HG02571 (cell line): ENCODE data around the gene IQCM.
A peak's percentile ranks its signal among the peaks of the same experiment; 100 is the strongest.
"Not testable (repeated sequence)": the region's sequence is repeated elsewhere in the genome, so short reads cannot be mapped to it uniquely, and the experiment has no call there.

ENCODE experiments used
- ATAC-seq: cut with Tn5 transposase; IDR thresholded peaks from one replicate; pipeline ENCODE4 v1.9.1; 2021; ENCODE audit warnings: mild to moderate bottlenecking, moderate library complexity; ENCODE audit not compliant: unreplicated experiment

The IQCM gene

DNA sequence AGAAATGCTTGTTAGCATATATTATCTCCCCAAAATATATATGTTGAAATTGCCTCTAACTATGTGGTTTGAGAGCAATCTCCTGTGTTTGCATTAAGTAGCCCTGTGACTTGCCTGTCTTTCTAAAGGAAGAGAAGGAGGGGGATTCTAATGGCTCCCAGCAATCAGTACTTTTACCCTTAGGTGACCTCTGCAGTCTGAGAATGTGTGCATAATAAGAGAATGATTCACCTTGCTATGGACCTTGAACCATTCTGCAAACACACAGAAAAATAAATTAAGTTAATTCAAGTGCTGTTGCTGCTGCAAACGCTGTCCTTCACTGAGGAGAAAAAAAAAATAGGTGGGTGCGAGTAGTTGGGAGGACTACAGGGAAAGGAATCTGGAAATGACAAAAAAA lies 322.2 kb downstream of the IQCM start:
- ATAC-seq = no peak

DNA sequence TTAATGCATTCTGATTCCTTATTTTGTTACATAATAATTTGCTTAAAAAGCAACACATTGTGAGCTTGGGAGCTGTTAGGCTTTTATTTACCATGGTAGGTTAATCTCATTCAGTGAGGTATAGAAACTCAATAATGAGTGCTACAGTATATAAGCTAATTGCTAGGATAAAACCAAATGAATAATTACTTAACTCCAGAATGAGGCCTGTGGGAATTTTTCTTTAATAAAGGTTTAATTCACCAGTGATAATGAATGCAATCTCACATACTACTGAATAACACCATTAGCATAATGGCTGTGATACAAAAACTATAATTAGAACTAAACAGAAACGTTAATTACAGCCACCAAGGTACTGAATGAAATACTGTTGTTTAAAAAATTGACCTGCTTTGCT lies 326.3 kb downstream of the IQCM start:
- ATAC-seq = no peak

DNA sequence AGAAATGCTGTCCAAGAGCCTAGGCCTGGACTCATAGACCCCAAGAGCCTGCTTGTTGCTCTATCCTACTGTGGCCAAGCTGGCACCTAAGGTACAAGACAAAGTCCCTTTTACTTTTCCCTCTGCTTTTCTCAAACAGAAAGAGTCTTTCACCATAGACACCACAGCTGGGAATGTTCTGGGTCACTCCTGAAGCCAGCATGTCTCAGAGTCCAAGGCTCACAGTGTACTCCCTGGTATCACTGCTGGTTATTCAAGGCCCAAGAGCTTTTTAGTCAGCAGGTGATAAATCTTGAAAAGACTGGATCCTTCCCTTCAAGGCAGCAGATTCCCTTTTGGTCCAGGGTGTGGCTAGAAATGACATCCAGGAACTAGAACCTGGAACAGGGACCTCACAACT lies 328.8 kb downstream of the IQCM start:
- ATAC-seq = no peak

DNA sequence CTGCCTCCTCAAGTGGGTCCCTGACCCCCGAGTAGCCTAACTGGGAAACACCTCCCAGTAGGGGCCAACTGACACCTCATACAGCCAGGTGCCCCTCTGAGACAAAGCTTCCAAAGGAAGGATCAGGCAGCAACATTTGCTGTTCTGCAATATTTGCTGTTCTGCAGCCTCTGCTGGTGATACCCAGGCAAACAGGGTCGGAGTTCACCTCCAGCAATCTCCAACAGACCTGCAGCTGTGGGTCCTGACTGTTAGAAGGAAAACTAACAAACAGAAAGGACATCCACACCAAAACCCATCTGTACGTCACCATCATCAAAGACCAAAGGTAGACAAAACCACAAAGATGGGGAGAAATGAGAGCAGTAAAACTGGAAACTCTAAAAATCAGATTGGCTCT lies 347.0 kb downstream of the IQCM start:
- not testable (repeated sequence) for ATAC-seq

DNA sequence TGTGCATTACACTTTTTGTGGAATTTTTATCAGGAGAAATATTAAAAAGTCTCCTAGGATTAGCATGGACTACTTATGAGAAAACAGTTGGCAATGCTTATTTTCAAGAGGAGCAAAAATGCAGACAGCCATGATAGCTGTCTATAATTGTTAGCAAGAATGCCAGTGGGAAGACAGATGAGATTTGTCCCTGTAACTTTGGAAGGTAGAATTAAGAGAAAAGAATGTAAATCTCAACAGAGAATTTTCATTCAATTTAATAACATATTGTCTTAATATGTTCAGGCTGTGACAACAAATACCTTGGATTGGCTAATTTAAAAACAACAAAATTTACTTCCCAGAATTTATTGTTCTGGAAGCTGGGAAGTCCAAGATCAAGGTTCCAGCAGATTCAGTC lies 349.2 kb downstream of the IQCM start:
- no peak for ATAC-seq

DNA sequence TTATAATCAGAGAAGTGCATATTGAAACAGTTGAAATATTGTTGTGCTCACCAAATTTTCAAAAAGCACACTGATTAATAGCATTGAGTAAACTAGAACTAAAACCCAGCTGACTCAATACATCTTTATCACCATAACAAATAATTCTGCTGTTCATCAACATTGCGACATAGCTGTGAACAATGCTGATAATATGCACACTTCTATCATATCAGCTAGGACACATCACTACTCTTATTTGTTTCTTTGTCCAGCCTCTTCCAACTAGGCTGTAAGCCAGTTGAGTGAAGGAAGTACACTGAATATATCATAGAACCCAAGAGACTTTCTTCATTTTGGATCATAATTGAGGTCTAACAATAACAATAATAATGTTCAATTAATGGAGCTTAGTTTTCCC lies 349.7 kb downstream of the IQCM start:
- no peak for ATAC-seq

DNA sequence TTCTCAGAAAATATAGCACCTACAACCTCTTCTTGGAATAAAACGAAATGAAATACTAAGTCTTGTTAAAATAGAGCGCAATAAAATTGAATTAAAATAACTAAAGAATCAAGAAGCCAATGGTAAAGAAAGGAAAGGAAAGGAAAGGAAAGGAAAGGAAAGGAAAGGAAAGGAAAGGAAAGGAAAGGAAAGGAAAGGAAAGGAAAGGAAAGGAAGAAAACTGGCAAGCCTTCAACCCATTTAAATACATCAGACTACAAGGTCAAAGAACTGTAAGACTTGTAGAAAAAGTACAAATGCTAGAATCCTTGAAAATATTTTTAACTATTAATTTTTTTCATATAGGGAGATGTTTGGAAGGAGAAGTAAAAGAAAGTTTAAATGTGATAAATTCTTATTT lies 372.1 kb downstream of the IQCM start:
- no peak for ATAC-seq

DNA sequence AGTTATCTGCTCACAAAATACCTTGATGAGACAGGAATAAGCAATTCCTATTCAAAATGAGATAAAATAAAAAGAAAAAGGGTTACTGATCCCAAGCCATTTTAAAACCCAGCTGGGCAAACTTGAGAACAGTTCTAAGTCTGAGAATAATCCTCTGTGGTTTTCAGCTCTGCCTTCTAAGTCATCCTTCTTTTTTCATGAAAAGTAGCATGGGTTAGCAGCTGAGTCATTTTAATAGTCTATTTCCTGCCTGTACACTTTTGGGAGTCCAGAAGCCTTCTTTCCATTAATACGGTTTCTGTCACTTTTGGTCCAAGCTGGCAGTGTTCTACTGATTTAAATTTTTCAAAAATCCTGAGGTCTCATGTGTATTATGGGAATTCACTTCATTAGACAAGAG lies 374.3 kb downstream of the IQCM start:
- ATAC-seq = no peak

DNA sequence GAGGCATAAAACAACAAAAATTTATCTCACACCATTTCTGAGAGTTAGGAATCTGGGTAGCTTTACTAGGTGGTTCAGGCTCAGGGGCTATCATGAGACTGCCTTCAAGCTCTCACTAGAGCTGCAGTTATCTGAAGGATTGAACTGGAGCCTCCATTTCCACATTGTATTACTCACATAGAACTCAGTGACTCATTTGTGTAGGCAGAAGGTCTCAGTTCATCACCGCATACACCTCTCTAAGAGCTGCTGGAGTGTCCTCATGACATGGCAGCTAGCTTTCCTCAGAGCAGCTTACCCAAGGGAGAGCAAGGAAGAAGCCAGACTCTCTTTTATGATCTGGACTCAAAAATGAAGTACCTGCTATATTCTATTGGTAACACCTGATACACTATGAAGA lies 389.2 kb downstream of the IQCM start:
- ATAC-seq = no peak

DNA sequence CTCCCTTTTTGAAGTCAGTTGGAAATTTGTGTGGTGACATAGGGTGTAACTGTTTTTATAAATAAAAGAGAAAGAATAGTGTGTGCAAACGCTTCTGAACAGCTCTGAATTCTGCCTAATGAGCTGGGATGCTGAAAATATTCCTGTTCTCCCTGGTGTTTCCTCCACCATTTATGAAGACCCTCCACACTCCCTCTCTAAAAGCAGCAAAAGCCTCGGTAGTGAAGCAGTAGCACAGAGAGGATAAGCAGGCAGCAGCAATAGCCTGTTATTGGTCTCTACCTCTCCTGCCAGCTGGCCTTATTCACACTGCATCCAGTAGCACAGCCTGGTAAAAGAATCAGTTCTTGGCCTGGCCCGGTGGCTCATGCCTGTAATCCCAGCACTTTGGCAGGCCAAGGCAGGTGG lies 406.1 kb downstream of the IQCM start:
- ATAC-seq = no peak

DNA sequence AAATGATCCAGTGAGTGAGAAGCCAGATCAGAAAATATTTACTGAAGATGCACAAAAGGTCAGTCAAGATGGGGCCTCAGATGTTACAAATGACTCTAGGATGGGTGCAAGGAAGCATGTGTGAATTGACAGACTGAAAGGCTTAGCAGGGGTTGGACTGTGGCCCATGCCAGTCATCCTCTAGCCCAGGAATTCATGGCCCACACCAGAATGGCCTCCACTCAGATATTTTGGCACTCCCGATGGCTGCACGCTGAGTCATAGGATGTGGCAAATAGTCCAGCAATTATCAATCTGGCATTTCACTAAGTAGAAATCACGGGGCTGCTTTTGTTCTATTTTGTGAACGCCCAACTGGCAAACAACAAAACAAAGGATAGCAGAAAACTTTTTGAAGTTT lies 406.5 kb downstream of the IQCM start:
- ATAC-seq = no peak

DNA sequence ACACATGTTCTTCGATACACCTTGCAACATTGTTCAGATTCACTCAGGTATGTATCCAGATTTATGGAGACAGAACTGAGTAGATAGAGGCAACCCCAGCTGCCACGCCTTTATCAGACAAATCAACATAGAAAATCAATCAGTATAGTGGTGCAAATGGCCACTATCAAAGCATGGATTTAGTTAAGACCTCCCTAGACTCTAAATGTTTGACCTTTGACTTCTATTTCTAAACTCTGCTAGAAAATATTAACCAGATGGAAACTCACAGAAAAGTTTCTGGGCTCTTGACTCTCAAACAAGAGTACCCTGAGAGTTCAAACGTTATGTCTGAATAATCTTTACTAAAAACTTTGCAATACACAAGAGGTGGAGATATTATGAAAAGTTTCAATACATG lies 411.5 kb downstream of the IQCM start:
- no peak for ATAC-seq

DNA sequence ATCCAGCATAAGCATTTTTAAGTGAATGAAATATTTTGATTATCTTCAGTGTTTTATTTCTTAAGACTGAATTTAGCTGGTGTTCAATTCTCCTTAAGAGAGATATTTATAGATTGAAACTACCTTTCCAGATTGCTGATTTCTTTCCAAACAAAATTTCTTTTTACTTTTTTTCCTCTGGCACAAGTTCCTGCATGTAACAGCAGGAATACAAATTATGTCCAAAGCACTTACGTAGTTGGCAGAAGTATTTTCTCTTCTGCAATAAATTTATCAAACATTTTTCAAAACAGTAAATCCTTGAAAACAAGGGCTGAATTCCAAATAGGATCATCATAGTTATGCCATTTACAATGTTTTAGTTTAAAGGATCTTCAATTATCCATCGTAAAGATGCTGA lies 412.6 kb downstream of the IQCM start:
- no peak for ATAC-seq

DNA sequence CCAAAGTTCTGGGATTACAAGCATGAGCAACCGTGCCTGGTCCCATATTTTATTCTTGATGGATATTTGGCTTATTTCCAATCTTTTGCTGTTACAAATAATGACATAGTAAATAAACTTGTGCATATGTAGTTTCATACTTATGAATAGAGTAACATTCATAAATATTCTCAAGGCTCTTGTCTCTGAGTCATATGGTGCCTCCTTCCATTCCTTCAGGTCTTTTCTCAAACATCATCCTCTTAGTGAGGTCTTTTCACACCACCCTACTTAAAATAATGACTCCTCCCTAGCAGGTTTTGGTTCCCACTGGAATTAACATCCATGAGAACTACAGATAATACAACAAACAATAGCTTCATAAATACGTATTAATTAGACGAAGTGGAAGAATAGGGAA lies 416.6 kb downstream of the IQCM start:
- ATAC-seq = no peak

DNA sequence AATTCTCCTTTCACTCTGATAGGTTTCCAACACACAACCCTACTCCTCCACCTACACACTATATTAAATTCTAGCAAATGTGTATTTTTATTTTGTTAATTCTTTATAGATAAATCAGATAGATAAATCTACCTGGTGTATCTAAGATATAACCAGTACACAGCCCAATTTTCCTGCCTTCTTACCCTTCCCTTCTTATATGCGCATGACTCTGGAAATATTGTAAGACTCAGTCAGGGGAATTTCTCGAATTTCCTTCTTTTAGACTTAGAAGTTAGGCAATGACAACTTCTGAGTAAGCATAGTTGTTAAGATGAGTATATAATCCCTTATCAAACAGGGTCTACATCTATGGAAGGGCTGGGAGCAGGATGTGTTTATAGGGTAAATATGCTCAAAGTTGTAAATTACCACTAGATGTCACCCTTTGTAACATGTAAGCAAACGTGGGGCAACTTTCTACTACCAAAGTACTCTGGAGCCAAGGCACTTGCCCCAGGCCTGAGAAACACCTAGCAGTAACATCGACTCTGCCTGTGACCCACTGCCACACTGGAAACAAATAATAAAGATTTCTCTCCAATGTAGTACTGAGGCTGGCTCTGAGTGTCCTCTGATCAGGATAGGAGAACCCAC lies 444.7 kb downstream of the IQCM start:
- ATAC-seq = peak; percentile 73

DNA sequence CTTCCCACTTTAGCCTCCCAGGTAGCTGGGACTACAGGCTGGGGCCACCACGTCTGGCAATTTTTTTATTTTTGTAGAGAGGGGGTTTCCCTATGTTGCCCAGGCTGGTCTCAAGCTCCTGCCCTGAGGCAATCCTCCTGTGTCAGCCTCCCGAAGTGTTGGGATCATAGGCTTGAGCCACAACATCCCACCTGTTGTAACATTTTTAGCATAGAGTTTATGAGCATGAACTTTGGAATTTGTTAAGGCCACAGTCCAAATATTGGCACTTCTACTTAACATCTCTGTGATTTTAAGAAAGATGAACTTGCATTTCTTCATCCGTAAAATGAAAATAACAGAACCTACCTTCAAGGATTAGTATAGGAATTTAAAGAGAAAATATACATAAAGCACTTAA lies 445.6 kb downstream of the IQCM start:
- ATAC-seq = no peak

DNA sequence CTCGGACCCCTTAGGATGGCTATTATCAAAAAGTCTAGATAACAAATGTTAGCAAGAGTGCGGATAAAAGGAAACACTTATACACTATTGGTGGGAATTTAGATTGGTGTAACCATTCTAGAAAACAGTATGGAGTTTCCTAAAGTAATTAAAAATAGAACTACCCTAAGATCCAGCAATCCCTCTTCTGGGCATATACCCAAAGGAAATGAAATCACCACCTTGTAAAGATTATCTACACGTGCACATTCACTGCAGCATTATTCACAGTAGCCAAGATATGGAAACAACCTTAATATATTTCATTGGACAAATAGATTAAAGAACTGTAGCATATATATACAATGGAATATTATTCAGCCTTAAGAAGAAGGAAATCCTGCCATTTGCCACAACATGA lies 462.4 kb downstream of the IQCM start:
- ATAC-seq = no peak

DNA sequence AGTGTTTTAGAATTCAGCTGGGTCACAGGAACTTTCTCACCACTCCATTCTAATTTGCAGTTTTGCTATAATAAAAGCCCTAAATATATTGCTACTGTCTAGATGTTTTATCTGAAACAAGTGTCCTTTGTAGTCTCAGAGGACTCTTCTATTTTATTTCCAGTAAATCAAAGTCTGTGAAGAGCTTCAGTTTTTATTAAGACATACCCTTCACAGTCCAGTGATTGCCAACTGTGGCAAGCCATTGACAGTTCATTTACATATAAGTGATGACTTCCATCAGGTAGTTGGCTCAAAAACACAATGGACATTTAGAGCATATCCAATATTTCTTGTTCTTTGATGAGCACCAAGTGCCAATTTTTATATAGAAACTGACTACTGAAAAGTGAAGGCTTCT lies 466.1 kb downstream of the IQCM start:
- no peak for ATAC-seq

DNA sequence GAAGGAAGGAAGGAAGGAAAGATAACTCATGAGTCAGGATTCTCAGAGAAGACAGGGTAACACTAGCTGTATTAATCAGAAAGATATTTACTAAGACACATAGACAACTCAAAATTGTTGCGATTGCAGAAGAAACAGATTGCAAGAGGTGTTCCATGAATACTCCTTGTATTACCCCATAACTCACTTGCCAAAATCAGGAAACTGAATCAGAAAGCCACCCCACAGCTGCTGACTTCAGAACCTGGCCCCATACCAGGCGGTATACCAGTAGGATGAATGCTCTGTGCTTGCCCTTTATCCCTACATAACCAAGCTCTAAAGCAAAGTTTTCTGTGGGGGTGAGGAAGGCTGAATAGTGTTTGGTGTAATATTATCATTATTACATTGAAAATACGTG lies 468.5 kb downstream of the IQCM start:
- ATAC-seq = no peak

DNA sequence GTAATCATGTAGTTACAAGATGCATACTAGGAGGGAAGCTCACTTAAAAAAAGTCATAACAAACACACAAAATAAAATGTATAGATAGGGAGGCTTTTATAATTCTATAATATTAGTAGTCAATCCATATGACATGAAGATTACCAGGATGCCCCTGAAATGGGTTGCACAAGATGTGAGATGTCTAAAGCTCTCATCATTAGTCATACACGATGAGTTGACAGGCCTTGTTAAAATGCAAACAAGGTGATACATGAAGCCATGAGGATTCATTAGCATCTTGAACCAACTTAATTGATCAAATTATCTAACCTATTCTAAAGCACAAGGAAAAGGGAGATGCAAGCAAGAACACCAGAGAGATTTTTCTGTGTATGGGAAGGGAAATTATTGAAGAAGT lies 470.2 kb downstream of the IQCM start:
- no peak for ATAC-seq

DNA sequence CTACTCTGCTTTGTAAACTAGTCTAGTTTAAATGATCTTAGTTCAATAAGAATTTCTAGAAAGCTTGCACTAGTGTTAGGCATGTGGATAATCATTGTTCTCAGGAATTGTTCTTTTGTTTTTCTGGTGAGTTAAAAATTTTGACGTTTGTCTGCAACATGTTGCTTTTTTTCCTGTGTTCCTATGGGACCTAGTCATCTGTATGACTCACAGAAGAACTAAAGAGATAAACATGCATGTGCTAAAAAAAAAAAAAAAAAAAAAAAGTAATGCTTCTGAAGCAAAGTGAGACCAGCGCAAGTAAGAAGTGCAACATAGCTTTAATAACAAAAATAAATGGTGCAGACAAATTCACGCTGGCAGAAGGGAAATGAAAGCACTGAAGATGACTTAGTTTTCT lies 471.2 kb downstream of the IQCM start:
- no peak for ATAC-seq

DNA sequence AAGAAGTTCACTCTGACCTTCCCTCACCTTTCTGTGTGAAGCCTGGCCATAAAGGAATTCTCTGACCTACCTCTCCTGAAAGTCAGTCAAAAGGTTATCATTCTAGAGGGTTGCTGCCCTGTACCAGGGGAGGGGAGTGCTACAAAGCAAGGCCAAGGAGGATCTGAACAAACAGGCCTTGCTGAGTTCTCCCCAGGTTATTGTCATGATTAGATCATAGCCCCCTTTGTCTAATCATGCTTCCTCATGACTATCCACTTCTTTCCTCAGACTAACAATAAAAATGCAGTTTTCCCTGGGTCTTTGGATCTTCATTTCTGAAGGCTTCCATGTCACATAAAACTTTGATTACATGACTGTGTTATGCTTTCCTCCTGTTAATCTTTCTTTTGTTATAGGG lies 472.0 kb downstream of the IQCM start:
- ATAC-seq = no peak

DNA sequence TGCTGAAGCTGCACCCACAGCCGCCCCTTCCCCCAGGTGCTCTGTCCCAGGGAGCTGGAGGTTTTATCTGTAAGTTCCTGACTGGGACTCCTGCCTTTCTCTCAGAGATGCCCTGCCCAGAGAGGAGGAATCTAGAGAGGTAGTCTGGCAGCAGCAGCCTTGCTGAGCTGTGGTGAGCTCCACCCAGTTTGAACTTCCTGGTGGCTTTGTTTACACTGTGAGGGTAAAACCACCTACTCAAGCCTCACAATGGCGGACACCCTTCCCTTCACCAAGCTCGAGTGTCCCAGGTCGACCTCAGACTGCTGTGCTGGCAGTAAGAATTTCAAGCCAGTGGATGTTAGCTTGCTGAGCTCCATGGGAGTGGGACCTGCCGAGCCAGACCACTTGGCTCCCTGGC lies 474.5 kb downstream of the IQCM start:
- ATAC-seq = not testable (repeated sequence)

DNA sequence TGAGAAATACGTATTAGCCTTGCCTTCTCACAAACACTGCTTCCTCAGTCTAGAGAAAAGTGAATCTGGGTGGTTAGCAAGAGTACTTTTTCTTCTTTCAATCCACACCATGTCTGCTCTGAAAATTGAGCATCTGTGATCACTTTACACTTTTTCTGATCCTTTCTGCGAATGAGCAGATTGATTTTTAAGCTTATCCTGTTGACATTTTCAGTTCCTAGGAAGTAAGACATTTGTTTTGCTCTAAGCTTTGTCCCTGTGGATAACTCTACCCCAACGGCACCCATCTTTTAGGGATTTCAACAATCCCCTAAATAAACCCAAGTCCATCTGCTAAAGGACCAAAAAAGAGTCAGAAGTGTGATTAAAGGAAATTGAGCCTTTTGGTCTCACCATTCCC lies 487.5 kb downstream of the IQCM start:
- ATAC-seq = no peak
